Gastrocnemius medialis (tissue), 4 donors: Measurements from ENCODE around the gene FREM2. TPM values are rescaled to one million over a fixed set of nuclear protein-coding genes. Genes with fewer than 3 reads are reported as not detected.

ENCODE experiments used
- ATAC-seq, 2 donors: fragments of 150-250 bp; one replicate each; pipeline ENCODE4 v1.9.1; 2016
- DNase-seq, 2 donors: peaks; one replicate each; pipeline ENCODE4 v3.0.0-alpha.2; 2019
- H3K27ac ChIP-seq, 4 donors: fragments of 200-600 bp; sonication (generic); 1 replicate in 1 of 4; 2 replicates in 3 of 4; pipeline ENCODE4 v1.5.1; 2016 to 2018; ENCODE audit warnings: mild to moderate bottlenecking in 2 of 4, moderate library complexity in 1 of 4
- H3K27me3 ChIP-seq, 3 donors: fragments of 200-600 bp; sonication (generic) in 2 of 3; 1 replicate in 1 of 3; 2 replicates in 2 of 3; pipeline versions ENCODE4 v1.5.1 to v1.6.0; 2016 to 2019; ENCODE audit warnings: mild to moderate bottlenecking in 1 of 3, moderate library complexity in 1 of 3
- H3K36me3 ChIP-seq, 2 donors: fragments of 200-600 bp; sonication (generic) in 1 of 2; one replicate each; pipeline ENCODE4 v1.5.1; 2017 to 2018
- H3K4me1 ChIP-seq, 2 donors: fragments of 200-600 bp; sonication (generic) in 1 of 2; one replicate each; pipeline ENCODE4 v1.5.1; 2016 to 2017; ENCODE audit warnings: mild to moderate bottlenecking in 2 of 2
- H3K4me3 ChIP-seq, 4 donors: fragments of 200-600 bp; sonication (generic) in 3 of 4; 1 replicate in 1 of 4; 2 replicates in 3 of 4; pipeline ENCODE4 v1.5.1; 2016 to 2019; ENCODE audit warnings: mild to moderate bottlenecking in 2 of 4
- H3K9me3 ChIP-seq, 3 donors: fragments of 200-600 bp; sonication (generic) in 2 of 3; 1 replicate in 1 of 3; 2 replicates in 2 of 3; pipeline ENCODE4 v1.5.1; 2016 to 2019
- POLR2A ChIP-seq, 2 donors: fragments of 450-650 bp; IDR thresholded peaks; one replicate each; pipeline ENCODE4 v1.6.1; 2017; ENCODE audit warnings: antibody characterized with exemption in 2 of 2, mild to moderate bottlenecking in 2 of 2, moderate library complexity in 2 of 2
- in situ Hi-C, 4 donors: fragments of 200-750 bp; cut with MboI; loops; one replicate each; pipeline versions ENCODE4 v1.15.0 to v1.8.0; 2017; ENCODE audit warnings: low sequenced_read_pairs in 4 of 4
- intact Hi-C: fragments of 100-400 bp; cut with DNase I; formaldehyde crosslinking; loops from one replicate; pipeline ENCODE4 v1.15.1; 2023; ENCODE audit warnings: low total_unique reads
- total RNA-seq, 4 donors: library from RNA; depleted of rRNA; stranded (reverse); fragments of >200 nt; gene quantifications; one replicate each; pipeline versions ENCODE4 v1.1.0 to v1.2.3, GENCODE V29; 2016
- TF ChIP-seq, protein P1 (sequence below), 5 experiments: fragments of 450-650 bp in 3 of 5; fragments of 200-600 bp in 2 of 5; sonication (generic) in 2 of 5; IDR thresholded peaks in 4 of 5; conservative IDR thresholded peaks in 1 of 5; 1 replicate in 4 of 5; 2 replicates in 1 of 5; pipeline ENCODE4 v1.5.1; 2016 to 2019; ENCODE audit warnings: antibody characterized with exemption in 5 of 5, mild to moderate bottlenecking in 3 of 5, moderate library complexity in 3 of 5

FREM2 gene
- total RNA-seq, 4 donors from 2014 or later, result 1.3 to 6.4 (median 2.4) TPM

DNA sequence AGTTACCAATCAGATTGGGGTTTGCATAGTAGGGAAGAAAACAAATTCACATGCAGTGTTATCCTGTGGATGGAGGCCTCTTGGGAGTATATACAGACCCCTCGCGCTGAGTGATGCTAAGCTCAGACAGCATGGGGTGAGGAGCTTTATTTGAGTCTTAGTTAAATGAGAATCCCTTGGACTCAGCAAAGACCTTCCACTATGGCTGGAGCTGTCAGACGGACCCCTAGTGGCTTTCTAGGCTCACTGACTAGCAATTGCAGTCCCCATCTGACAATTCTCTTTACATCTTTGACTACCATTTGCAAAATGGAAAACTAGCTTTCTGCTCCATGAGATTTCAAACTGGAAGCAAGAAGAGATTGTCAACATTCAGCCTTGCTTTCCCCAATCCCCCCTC lies 213.3 kb downstream of the FREM2 start:
- no peak overlapping the region for H3K4me3 ChIP-seq
- no peak for ATAC-seq
- H3K9me3 ChIP-seq, result no peaks in the 10 kb centered on the region
- no peak overlapping the region for H3K27ac ChIP-seq
- peaks cover 4 to 5% of the 10 kb centered on the region in 2 donors for H3K4me1 ChIP-seq
- TF ChIP-seq, protein P1, sequence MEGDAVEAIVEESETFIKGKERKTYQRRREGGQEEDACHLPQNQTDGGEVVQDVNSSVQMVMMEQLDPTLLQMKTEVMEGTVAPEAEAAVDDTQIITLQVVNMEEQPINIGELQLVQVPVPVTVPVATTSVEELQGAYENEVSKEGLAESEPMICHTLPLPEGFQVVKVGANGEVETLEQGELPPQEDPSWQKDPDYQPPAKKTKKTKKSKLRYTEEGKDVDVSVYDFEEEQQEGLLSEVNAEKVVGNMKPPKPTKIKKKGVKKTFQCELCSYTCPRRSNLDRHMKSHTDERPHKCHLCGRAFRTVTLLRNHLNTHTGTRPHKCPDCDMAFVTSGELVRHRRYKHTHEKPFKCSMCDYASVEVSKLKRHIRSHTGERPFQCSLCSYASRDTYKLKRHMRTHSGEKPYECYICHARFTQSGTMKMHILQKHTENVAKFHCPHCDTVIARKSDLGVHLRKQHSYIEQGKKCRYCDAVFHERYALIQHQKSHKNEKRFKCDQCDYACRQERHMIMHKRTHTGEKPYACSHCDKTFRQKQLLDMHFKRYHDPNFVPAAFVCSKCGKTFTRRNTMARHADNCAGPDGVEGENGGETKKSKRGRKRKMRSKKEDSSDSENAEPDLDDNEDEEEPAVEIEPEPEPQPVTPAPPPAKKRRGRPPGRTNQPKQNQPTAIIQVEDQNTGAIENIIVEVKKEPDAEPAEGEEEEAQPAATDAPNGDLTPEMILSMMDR (IDR thresholded peaks at IDR 0.05 in 4 of 5, conservative IDR thresholded peaks at IDR 0.05 in 1 of 5), result no peak
- no peak for TF ChIP-seq POLR2A (IDR thresholded peaks at IDR 0.05)
- no peaks in the 10 kb centered on the region for H3K27me3 ChIP-seq
- intact Hi-C loops, result no loop called here
- in situ Hi-C loops, result no loop called here
- no peak for DNase-seq
- H3K36me3 ChIP-seq, result no peaks in the 10 kb centered on the region

DNA sequence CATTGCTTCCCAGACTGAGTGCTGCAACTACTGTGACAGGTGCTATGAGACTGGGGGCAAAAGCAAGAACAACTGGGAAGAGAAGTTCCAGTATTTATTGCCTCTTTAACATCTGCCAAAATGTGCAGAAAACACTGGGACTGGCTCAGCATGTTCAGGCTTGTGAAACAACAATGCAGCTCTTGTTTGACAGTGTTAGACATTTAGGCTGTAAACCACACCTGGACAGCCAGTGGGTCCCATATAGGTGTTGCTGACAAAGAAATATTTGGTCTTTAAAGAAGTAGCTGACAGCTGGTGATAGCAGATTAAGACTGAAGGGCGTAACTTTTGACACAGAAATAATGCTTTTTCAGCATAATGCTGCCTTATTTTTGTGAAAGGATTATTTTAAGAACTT lies 215.7 kb downstream of the FREM2 start:
- no peak for ATAC-seq
- H3K36me3 ChIP-seq, result no peaks in the 10 kb centered on the region
- H3K27ac ChIP-seq, result no peak overlapping the region
- intact Hi-C loops, result no loop called here
- in situ Hi-C loops, result no loop called here
- no peak for DNase-seq
- no peaks in the 10 kb centered on the region for H3K9me3 ChIP-seq
- TF ChIP-seq POLR2A (IDR thresholded peaks at IDR 0.05), result no peak
- TF ChIP-seq, protein P1 (IDR thresholded peaks at IDR 0.05 in 4 of 5, conservative IDR thresholded peaks at IDR 0.05 in 1 of 5), result no peak
- H3K27me3 ChIP-seq, result no peaks in the 10 kb centered on the region
- H3K4me3 ChIP-seq, result no peak overlapping the region
- H3K4me1 ChIP-seq, result no peaks in the 10 kb centered on the region

DNA sequence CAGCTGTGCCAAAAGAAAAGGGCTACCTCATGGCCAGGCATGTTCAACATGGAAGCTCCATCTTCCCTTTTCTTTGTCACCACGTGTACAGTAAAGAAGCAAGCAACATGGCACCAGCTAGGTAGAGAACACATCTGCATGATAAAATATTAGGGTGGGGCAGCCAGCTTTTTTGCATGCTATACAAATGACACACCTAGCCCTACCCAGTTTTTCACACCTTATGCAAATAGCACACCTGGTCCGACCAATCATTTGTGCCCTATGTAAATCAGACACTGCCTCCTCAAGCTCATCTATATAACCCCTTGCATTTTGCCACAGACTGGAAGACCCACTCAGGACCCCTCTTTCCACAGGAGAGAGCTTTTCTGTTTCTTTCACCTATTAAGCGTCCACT lies 218.2 kb downstream of the FREM2 start:
- H3K27me3 ChIP-seq, result no peaks in the 10 kb centered on the region
- intact Hi-C loops (no loop called here), in situ Hi-C loops (no loop called here)
- H3K36me3 ChIP-seq, result no peaks in the 10 kb centered on the region
- ATAC-seq (no peak), DNase-seq (no peak)
- H3K4me1 ChIP-seq, result no peaks in the 10 kb centered on the region
- H3K9me3 ChIP-seq, result no peaks in the 10 kb centered on the region
- no peak overlapping the region for H3K27ac ChIP-seq
- H3K4me3 ChIP-seq, result no peak overlapping the region
- TF ChIP-seq, protein P1 (IDR thresholded peaks at IDR 0.05 in 4 of 5, conservative IDR thresholded peaks at IDR 0.05 in 1 of 5), result no peak
- TF ChIP-seq POLR2A (IDR thresholded peaks at IDR 0.05), result no peak

DNA sequence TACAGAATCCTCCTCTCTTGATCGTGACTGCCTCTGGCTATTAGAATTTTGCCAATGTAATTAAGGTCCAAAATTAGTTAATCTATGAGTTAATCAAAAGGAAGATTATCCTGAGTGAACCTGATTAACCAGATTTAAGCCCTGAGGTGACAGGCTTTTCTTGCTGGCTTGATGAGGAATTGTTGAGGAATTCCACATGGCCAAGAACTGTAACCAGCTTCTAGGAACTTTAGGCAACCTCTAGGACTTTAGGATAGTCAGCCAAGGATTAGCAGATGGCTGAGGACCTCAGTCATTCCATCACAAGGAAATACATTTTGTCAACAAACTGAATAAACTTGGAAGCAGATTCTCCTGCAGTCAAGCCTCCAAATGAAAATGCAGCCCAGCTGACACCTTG lies 219.0 kb downstream of the FREM2 start:
- no peak overlapping the region for H3K4me3 ChIP-seq
- no peak for DNase-seq
- H3K27me3 ChIP-seq, result no peaks in the 10 kb centered on the region
- intact Hi-C loops (no loop called here), in situ Hi-C loops (no loop called here)
- H3K4me1 ChIP-seq, result no peaks in the 10 kb centered on the region
- H3K27ac ChIP-seq, result no peak overlapping the region
- no peaks in the 10 kb centered on the region for H3K9me3 ChIP-seq
- TF ChIP-seq POLR2A (IDR thresholded peaks at IDR 0.05), result no peak
- no peak for ATAC-seq
- H3K36me3 ChIP-seq, result no peaks in the 10 kb centered on the region

DNA sequence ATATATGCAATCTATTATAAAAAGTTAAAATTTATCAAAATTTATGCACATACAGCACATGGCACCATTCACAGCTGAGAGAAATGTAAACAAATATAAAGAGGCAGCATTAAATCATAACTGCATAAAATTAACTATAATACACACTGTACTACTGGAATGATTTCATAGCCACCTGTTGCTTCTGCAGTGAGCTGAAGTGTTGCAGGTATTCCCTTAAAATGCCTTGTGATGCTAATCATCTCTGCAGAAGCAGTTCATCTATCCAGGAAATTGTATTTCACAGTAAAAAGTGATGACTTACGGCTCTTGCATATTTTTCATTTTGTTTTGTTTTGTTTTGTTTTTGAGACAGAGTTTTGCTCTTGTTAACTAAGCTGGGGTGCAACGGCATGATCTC lies 221.7 kb downstream of the FREM2 start:
- intact Hi-C loops (no loop called here), in situ Hi-C loops (no loop called here)
- H3K9me3 ChIP-seq, result no peaks in the 10 kb centered on the region
- DNase-seq, result no peak
- no peak for ATAC-seq
- H3K4me3 ChIP-seq, result no peak overlapping the region
- no peak overlapping the region for H3K27ac ChIP-seq
- no peaks in the 10 kb centered on the region for H3K27me3 ChIP-seq
- TF ChIP-seq, protein P1 (IDR thresholded peaks at IDR 0.05 in 4 of 5, conservative IDR thresholded peaks at IDR 0.05 in 1 of 5), result no peak
- TF ChIP-seq POLR2A (IDR thresholded peaks at IDR 0.05), result no peak
- no peaks in the 10 kb centered on the region for H3K4me1 ChIP-seq
- H3K36me3 ChIP-seq, result no peaks in the 10 kb centered on the region
